Kidney epithelial cell (primary cell): ENCODE data around the gene NRXN2. TPM values are rescaled to one million over a fixed set of nuclear protein-coding genes. Genes with fewer than 3 reads are reported as not detected.

Source experiments
- DNase-seq: peaks from one replicate; pipeline ENCODE4 v3.0.0-alpha.2; 2010; ENCODE audit warnings: low read depth
- H3K27me3 ChIP-seq: 2 replicates; pipeline ENCODE4 v1.6.0; 2011; ENCODE audit warnings: low read length; ENCODE audit not compliant: control insufficient read depth, insufficient read depth
- H3K36me3 ChIP-seq: 2 replicates; pipeline ENCODE4 v1.5.1; 2011; ENCODE audit warnings: low read length; ENCODE audit not compliant: control insufficient read depth, insufficient read depth
- H3K4me3 ChIP-seq: 2 replicates; pipeline ENCODE4 v1.5.1; 2011; ENCODE audit warnings: low read depth, mild to moderate bottlenecking, control low read depth, low read length
- CTCF ChIP-seq: IDR thresholded peaks from 2 replicates; pipeline ENCODE4 v1.5.1; 2011; ENCODE audit warnings: mild to moderate bottlenecking, moderate library complexity, low read length, control low read depth, inconsistent platforms; ENCODE audit not compliant: insufficient read depth, poor library complexity, severe bottlenecking
- total RNA-seq: library from RNA; depleted of rRNA; stranded (reverse); fragments of >200 nt; gene quantifications from 2 replicates; pipeline ENCODE4 v1.2.3, GENCODE V29; 2015

The NRXN2 gene
- total RNA-seq, 1 donor from 2014 or later, result not detected

- Histone ChIP-seq H3K36me3 (no peaks in the 10 kb centered on the region), H3K4me3 (no peak overlapping the region), H3K27me3 (peaks cover 11% of the 10 kb centered on the region)
- DNase-seq, result no peak
- TF ChIP-seq CTCF, result no peak
Measured at GRCh38 chr11:64585150-64585549, 137.8 kb downstream of the NRXN2 start.

DNA sequence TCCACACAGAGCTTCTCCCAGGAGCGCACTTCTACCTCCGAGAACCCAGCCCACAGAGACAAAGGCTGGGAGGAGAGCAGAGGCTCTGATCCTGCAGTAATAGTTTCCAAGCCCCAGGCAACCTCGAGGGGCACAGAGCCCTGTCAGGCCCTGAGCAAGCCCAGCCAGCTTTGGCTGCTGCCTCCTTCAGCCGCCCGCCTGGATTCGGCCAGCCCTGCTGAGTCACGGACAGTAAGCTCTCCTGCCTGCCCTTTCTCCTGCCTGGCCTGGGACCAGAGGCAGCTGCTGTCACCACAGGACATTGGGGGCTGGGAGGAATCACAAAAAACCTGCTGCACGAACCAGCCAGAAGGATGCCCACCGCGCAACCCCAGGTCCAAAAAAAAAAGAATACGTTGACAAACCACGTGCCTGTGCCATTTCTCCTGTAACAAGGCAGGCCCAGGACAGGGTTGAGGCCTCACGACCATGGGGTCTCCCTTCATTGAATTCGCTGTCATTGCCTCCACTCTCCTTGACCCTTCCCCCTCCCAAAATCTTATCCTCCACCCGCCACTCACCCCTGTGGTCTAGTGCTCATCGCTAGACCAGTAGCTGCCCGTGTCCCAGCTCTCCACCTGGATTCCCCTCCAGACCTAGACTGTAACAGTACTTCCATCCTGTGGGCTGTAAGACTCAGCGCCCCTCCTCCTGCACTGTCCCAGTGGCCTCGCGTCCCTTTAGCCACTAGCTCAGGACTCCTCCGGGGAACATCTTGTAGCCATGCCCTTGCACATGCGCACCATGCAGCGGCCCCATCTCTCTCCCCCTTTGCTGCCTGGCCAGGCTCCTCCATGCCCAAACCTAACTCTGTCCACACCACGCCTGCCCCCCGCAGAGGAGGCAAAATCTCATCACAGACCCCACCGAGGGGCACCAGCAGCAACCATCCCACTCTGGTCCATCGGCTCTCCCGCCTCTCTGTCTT, 139.4 kb downstream of the NRXN2 start:
- no peak for TF ChIP-seq CTCF
- Histone ChIP-seq H3K27me3 (peaks cover 12% of the 10 kb centered on the region), H3K36me3 (no peaks in the 10 kb centered on the region), H3K4me3 (no peak overlapping the region)
- no peak for DNase-seq

GRCh38 chr11:64582885-64583284, 140.1 kb downstream of the NRXN2 start:
- TF ChIP-seq CTCF, result no peak
- no peak for DNase-seq
- Histone ChIP-seq H3K36me3 (no peaks in the 10 kb centered on the region), H3K27me3 (peaks cover 12% of the 10 kb centered on the region), H3K4me3 (no peak overlapping the region)

DNA sequence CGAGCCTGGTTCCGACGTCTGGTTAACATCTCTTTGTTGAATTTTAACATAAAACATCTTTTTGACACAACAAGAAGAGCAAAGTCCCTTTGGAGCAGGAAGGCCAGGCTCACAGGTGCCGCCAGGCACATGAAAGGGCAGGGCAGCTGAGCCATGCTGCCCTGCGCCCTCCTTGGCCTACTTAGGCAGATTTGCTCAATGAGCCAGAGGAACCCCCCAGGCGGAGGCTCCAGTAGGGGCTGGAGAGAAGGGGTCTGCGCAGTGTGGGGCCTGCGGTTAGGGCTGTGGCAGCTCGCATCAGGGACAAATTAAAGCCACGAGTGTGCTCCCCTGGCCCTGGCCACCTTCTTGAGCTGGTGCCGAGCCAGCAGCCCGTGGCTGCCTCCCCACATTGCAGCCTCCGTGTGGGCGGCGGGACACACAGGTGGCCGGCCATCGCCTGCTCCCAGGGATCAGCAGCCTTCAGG, 141.9 kb downstream of the NRXN2 start:
- no peak for TF ChIP-seq CTCF
- H3K27me3 ChIP-seq, result peaks cover 12% of the 10 kb centered on the region
- H3K36me3 ChIP-seq, result no peaks in the 10 kb centered on the region
- no peak for DNase-seq
- H3K4me3 ChIP-seq, result no peak overlapping the region

GRCh38 chr11:64580412-64580811, 142.6 kb downstream of the NRXN2 start:
- TF ChIP-seq CTCF, result no peak
- peaks cover 12% of the 10 kb centered on the region for H3K27me3 ChIP-seq
- no peak overlapping the region for H3K4me3 ChIP-seq
- H3K36me3 ChIP-seq, result no peaks in the 10 kb centered on the region
- no peak for DNase-seq
